Breast epithelium (tissue), 3 donors: ENCODE data around the gene HEATR3.

Experiments used
- CTCF ChIP-seq, 3 donors: fragments of 450-650 bp; IDR thresholded peaks; one replicate each; pipeline ENCODE4 v1.5.1; 2016 to 2017; ENCODE audit warnings: antibody characterized with exemption in 3 of 3, mild to moderate bottlenecking in 3 of 3, moderate library complexity in 3 of 3
- POLR2AphosphoS5 ChIP-seq, 3 donors: sonication (generic); formaldehyde crosslinking; IDR thresholded peaks; one replicate each; pipeline ENCODE4 v1.6.1; 2017; ENCODE audit warnings: antibody characterized with exemption in 3 of 3

GRCh38 chr16:50114357-50115129, 48.8 kb downstream of the HEATR3 start:
- TF ChIP-seq POLR2AphosphoS5 (IDR thresholded peaks at IDR 0.05) = no peak
- TF ChIP-seq CTCF (IDR thresholded peaks at IDR 0.05) = no peak
